ENCODE measurements around the gene RERE.

RERE gene

GRCh38 chr1:8517661-8518489, 299.6 kb downstream of the RERE start:
- Histone ChIP-seq H3K9me3 (ENCODE audit: insufficient read depth, low read length, severe bottlenecking) (no peaks in the 10 kb centered on the region), H3K27ac (ENCODE audit: low read length) (peak overlapping the region; percentile 74), H4K20me1 (ENCODE audit: insufficient read depth, low read length) (no peaks in the 10 kb centered on the region), H3K4me2 (ENCODE audit: insufficient read depth, low read length) (peak overlapping the region; percentile 47; the same call in 1 of the 2 replicates), H3K79me2 (ENCODE audit: insufficient read depth, low read length) (peaks cover 21% of the 10 kb centered on the region), H3K9ac (ENCODE audit: low read depth, low read length) (peak overlapping the region; percentile 13), H2AFZ (ENCODE audit: low read depth, low read length) (no peak overlapping the region), H3K27me3 (ENCODE audit: insufficient read depth, low read length, poor library complexity) (no peaks in the 10 kb centered on the region), H3K36me3 (ENCODE audit: insufficient read depth, low read length) (0 out of 2 replicates have a peak, but pooled peaks cover 3% of the 10 kb centered on the region), H3K4me3 (ENCODE audit: low read depth in 1 of 2, low read length in 2 of 2) (no peak overlapping the region), H3K4me1 (ENCODE audit: insufficient read depth, low read length) (peaks cover 28% of the 10 kb centered on the region)
- TF ChIP-seq CTCF (IDR thresholded peaks at IDR 0.05; ENCODE audit: borderline replicate concordance, extremely low read depth, low read length, poor library complexity, severe bottlenecking) = no peak
- TF ChIP-seq EZH2 (IDR thresholded peaks at IDR 0.05; ENCODE audit: borderline replicate concordance, low read depth, low read length, severe bottlenecking) = no peak
- ATAC-seq (ENCODE audit: insufficient read depth, low read depth) (no peak), DNase-seq (no peak)

DNA sequence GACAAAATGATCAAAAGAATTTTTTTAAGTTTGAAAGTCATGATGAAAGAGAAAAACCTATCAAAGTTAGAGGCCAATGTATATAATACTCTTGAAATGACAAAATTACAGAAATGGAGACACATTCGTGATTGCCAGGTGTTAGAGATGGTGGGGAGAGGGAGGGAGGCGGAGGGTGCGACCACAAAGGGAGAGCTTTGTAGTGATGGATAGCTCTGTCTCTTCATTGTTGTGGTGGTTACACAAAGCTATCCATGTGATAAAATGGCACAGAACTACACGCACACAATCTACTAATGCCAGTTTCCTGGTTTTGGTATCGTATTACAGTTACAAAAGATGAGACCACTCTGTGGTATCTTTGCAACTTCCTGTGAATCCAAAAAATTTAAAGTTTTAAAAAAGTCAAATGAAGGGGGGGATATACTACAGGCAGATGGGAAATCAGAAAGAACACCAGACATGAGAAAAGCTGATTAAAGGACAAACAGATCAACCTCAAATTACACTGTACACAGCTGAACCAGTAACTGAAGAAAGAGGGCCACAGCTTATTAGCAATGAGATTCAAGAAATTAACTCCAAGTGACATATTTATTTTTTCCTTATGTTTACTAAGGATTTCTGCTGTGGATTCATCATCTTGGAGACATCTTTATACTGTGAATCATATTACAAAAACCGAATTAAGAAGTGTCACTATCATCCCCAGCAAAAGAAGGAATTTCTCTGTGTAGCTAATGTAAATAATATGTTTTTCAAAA, 300.5 kb downstream of the RERE start:
- Histone ChIP-seq H3K79me2 (ENCODE audit: insufficient read depth, low read length) (peaks cover 21% of the 10 kb centered on the region), H3K36me3 (ENCODE audit: insufficient read depth, low read length) (0 out of 2 replicates have a peak, but pooled peaks cover 3% of the 10 kb centered on the region), H3K4me1 (ENCODE audit: insufficient read depth, low read length) (peaks cover 28% of the 10 kb centered on the region), H3K27me3 (ENCODE audit: insufficient read depth, low read length, poor library complexity) (no peaks in the 10 kb centered on the region), H3K4me3 (ENCODE audit: low read depth in 1 of 2, low read length in 2 of 2) (peak overlapping the region in 1 of 2 experiments; percentile 2; a peak in 2 of 4 replicates), H3K9ac (ENCODE audit: low read depth, low read length) (peak overlapping the region; percentile 13), H3K27ac (ENCODE audit: low read length) (peak overlapping the region; percentile 74), H4K20me1 (ENCODE audit: insufficient read depth, low read length) (no peaks in the 10 kb centered on the region), H2AFZ (ENCODE audit: low read depth, low read length) (peak overlapping the region; percentile 7), H3K4me2 (ENCODE audit: insufficient read depth, low read length) (peak overlapping the region; percentile 47), H3K9me3 (ENCODE audit: insufficient read depth, low read length, severe bottlenecking) (no peaks in the 10 kb centered on the region)
- ATAC-seq (ENCODE audit: insufficient read depth, low read depth) (peak; percentile 97), DNase-seq (peak; percentile 79)
- no peak for TF ChIP-seq CTCF (IDR thresholded peaks at IDR 0.05; ENCODE audit: borderline replicate concordance, extremely low read depth, low read length, poor library complexity, severe bottlenecking)
- TF ChIP-seq EZH2 (IDR thresholded peaks at IDR 0.05; ENCODE audit: borderline replicate concordance, low read depth, low read length, severe bottlenecking) = no peak

GRCh38 chr1:8516278-8516777, 301.1 kb downstream of the RERE start:
- Histone ChIP-seq H3K27me3 (ENCODE audit: insufficient read depth, low read length, poor library complexity) (no peaks in the 10 kb centered on the region), H3K36me3 (ENCODE audit: insufficient read depth, low read length) (0 out of 2 replicates have a peak, but pooled peaks cover 3% of the 10 kb centered on the region), H3K27ac (ENCODE audit: low read length) (peak overlapping the region; percentile 74), H3K4me2 (ENCODE audit: insufficient read depth, low read length) (peak overlapping the region; percentile 47), H3K4me1 (ENCODE audit: insufficient read depth, low read length) (peaks cover 28% of the 10 kb centered on the region), H3K9ac (ENCODE audit: low read depth, low read length) (0 out of 2 replicates have a peak overlapping the region, but pooled peaks have one; percentile 13), H4K20me1 (ENCODE audit: insufficient read depth, low read length) (no peaks in the 10 kb centered on the region), H2AFZ (ENCODE audit: low read depth, low read length) (peak overlapping the region; percentile 7; the same call in 1 of the 2 replicates), H3K4me3 (ENCODE audit: low read depth in 1 of 2, low read length in 2 of 2) (peak overlapping the region in 1 of 2 experiments; percentile 2; a peak in 1 of 4 replicates), H3K9me3 (ENCODE audit: insufficient read depth, low read length, severe bottlenecking) (no peaks in the 10 kb centered on the region), H3K79me2 (ENCODE audit: insufficient read depth, low read length) (peaks cover 23% of the 10 kb centered on the region)
- DNase-seq (no peak), ATAC-seq (ENCODE audit: insufficient read depth, low read depth) (0 out of 3 replicates have a peak, but pooled peaks have one; percentile 5)
- TF ChIP-seq CTCF (IDR thresholded peaks at IDR 0.05; ENCODE audit: borderline replicate concordance, extremely low read depth, low read length, poor library complexity, severe bottlenecking) = no peak
- no peak for TF ChIP-seq EZH2 (IDR thresholded peaks at IDR 0.05; ENCODE audit: borderline replicate concordance, low read depth, low read length, severe bottlenecking)
